Hepatocyte (in vitro differentiated cells): ENCODE results near the gene SLC35C1.
A peak's percentile ranks its signal among the peaks of the same experiment; 100 is the strongest.

Source experiments
- EZH2 ChIP-seq: fragments of 200-600 bp; sonication (generic); IDR thresholded peaks from 2 replicates; pipeline ENCODE4 v1.6.1; 2016; ENCODE audit warnings: antibody characterized with exemption, mild to moderate bottlenecking, borderline replicate concordance
- EZH2phosphoT487 ChIP-seq: fragments of 200-600 bp; sonication (generic); IDR thresholded peaks from one replicate; pipeline ENCODE4 v1.6.1; 2018; ENCODE audit warnings: antibody characterized with exemption, mild to moderate bottlenecking, low read depth, moderate library complexity; ENCODE audit not compliant: unreplicated experiment, severe bottlenecking
- TF ChIP-seq, protein P1 (sequence below): fragments of 200-600 bp; sonication (generic); IDR thresholded peaks from 2 replicates; pipeline ENCODE4 v1.5.1; 2016; ENCODE audit warnings: antibody characterized with exemption, mild to moderate bottlenecking; ENCODE audit not compliant: poor library complexity

DNA sequence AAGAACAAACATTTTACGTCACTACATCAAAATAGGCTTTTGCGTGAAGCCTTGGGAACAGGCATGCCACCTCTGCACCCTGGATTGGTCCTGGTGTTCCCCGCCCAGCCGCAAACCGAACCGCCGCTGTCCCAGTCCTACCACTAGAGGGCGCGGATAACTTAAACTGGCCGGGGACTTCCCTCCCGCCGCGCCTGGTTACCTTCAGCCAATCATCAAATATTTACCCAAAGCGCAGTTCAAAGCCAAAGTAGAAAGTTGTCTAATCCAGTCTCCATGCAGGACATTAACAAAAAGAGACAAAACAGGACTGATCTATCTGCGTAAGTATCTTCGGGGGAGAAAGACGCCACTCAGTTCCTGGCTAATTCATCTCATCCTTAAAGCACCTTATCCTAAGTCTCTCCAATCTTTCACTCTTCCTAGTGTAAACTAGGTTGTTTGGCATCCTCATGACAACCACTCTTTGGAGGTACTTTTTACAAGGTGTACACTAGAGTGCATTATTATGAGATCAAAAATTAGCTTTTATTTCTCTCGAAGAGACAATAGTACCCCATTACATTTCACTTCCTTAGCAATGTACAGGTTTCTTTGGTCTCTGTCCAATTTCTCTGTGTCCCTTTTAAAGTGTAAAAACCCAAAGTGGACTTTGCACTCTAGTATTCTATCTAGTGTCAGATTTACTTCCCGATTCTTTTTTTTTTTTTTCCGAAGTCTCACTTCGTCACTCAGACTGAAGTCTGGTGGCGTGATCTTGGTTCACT, 38.4 kb downstream of the SLC35C1 start:
- TF ChIP-seq, protein P1, sequence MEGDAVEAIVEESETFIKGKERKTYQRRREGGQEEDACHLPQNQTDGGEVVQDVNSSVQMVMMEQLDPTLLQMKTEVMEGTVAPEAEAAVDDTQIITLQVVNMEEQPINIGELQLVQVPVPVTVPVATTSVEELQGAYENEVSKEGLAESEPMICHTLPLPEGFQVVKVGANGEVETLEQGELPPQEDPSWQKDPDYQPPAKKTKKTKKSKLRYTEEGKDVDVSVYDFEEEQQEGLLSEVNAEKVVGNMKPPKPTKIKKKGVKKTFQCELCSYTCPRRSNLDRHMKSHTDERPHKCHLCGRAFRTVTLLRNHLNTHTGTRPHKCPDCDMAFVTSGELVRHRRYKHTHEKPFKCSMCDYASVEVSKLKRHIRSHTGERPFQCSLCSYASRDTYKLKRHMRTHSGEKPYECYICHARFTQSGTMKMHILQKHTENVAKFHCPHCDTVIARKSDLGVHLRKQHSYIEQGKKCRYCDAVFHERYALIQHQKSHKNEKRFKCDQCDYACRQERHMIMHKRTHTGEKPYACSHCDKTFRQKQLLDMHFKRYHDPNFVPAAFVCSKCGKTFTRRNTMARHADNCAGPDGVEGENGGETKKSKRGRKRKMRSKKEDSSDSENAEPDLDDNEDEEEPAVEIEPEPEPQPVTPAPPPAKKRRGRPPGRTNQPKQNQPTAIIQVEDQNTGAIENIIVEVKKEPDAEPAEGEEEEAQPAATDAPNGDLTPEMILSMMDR = peak; percentile 97
- TF ChIP-seq EZH2phosphoT487 = no peak
- TF ChIP-seq EZH2 = no peak
